ENCODE measurements around the gene UGT1A6. TPM values are rescaled to one million over a fixed set of nuclear protein-coding genes. Genes with fewer than 3 reads are reported as not detected.

Gene UGT1A6
- total and polyA plus RNA-seq, 2 donors (not counting 1 experiment from before 2014, with no cell fraction given) = not detected

- no peak overlapping the region for H3K9ac ChIP-seq (ENCODE audit: insufficient read depth, low read length)
- no peak overlapping the region for H2AFZ ChIP-seq (ENCODE audit: low read length)
- no peak for DNase-seq (ENCODE audit: low read depth in 2 of 2)
- TF ChIP-seq CTCF (conservative IDR thresholded peaks at IDR 0.05 in 1 of 2, IDR thresholded peaks at IDR 0.05 in 1 of 2; ENCODE audit: low read depth in 1 of 2, low read length in 2 of 2) (no peak), EZH2 (IDR thresholded peaks at IDR 0.05; ENCODE audit: low read length, missing control alignments) (no peak)
- no peaks in the 10 kb centered on the region for H3K79me2 ChIP-seq (ENCODE audit: control insufficient read depth, insufficient read depth, low read length)
- H3K4me2 ChIP-seq (ENCODE audit: extremely low read depth, insufficient read depth, low read length) = no peak overlapping the region
- no peak overlapping the region for H3K27ac ChIP-seq (ENCODE audit: insufficient read depth, low read length)
- no peaks in the 10 kb centered on the region for H3K4me1 ChIP-seq (ENCODE audit: control insufficient read depth, extremely low read depth, insufficient read depth, low read length)
- no peaks in the 10 kb centered on the region for H3K27me3 ChIP-seq (ENCODE audit: control insufficient read depth, insufficient read depth, low read length)
- no peaks in the 10 kb centered on the region for H3K9me3 ChIP-seq (ENCODE audit: control insufficient read depth, insufficient read depth, low read depth, low read length)
- H4K20me1 ChIP-seq (ENCODE audit: control insufficient read depth, extremely low read depth, insufficient read depth, low read length) = no peaks in the 10 kb centered on the region
- no peak overlapping the region for H3K4me3 ChIP-seq (replicated peaks in 1 of 4; ENCODE audit: control extremely low read depth in 1 of 4, insufficient read depth in 1 of 4, low read depth in 3 of 4, low read length in 4 of 4)
- H3K36me3 ChIP-seq (ENCODE audit: control insufficient read depth, insufficient read depth, low read length) = no peaks in the 10 kb centered on the region
These were observed 117.7 kb downstream of the UGT1A6 start for GRCh38 chr2:233810385-233810784.

- no peaks in the 10 kb centered on the region for H3K27me3 ChIP-seq (ENCODE audit: control insufficient read depth, insufficient read depth, low read length)
- no peak overlapping the region for H3K27ac ChIP-seq (ENCODE audit: insufficient read depth, low read length)
- H3K36me3 ChIP-seq (ENCODE audit: control insufficient read depth, insufficient read depth, low read length) = no peaks in the 10 kb centered on the region
- H3K9ac ChIP-seq (ENCODE audit: insufficient read depth, low read length) = no peak overlapping the region
- H2AFZ ChIP-seq (ENCODE audit: low read length) = no peak overlapping the region
- H3K79me2 ChIP-seq (ENCODE audit: control insufficient read depth, insufficient read depth, low read length) = no peaks in the 10 kb centered on the region
- H3K9me3 ChIP-seq (ENCODE audit: control insufficient read depth, insufficient read depth, low read depth, low read length) = no peaks in the 10 kb centered on the region
- TF ChIP-seq CTCF (conservative IDR thresholded peaks at IDR 0.05 in 1 of 2, IDR thresholded peaks at IDR 0.05 in 1 of 2; ENCODE audit: low read depth in 1 of 2, low read length in 2 of 2) (no peak), EZH2 (IDR thresholded peaks at IDR 0.05; ENCODE audit: low read length, missing control alignments) (no peak)
- H3K4me3 ChIP-seq (replicated peaks in 1 of 4; ENCODE audit: control extremely low read depth in 1 of 4, insufficient read depth in 1 of 4, low read depth in 3 of 4, low read length in 4 of 4) = no peak overlapping the region
- H3K4me1 ChIP-seq (ENCODE audit: control insufficient read depth, extremely low read depth, insufficient read depth, low read length) = no peaks in the 10 kb centered on the region
- no peaks in the 10 kb centered on the region for H4K20me1 ChIP-seq (ENCODE audit: control insufficient read depth, extremely low read depth, insufficient read depth, low read length)
- DNase-seq (ENCODE audit: low read depth in 2 of 2) = no peak
- no peak overlapping the region for H3K4me2 ChIP-seq (ENCODE audit: extremely low read depth, insufficient read depth, low read length)
These were observed 118.4 kb downstream of the UGT1A6 start for GRCh38 chr2:233811087-233811486.

- Histone ChIP-seq H2AFZ (ENCODE audit: low read length) (no peak overlapping the region), H3K79me2 (ENCODE audit: control insufficient read depth, insufficient read depth, low read length) (no peaks in the 10 kb centered on the region), H4K20me1 (ENCODE audit: control insufficient read depth, extremely low read depth, insufficient read depth, low read length) (no peaks in the 10 kb centered on the region), H3K4me1 (ENCODE audit: control insufficient read depth, extremely low read depth, insufficient read depth, low read length) (no peaks in the 10 kb centered on the region), H3K9me3 (ENCODE audit: control insufficient read depth, insufficient read depth, low read depth, low read length) (no peaks in the 10 kb centered on the region), H3K4me2 (ENCODE audit: extremely low read depth, insufficient read depth, low read length) (no peak overlapping the region), H3K36me3 (ENCODE audit: control insufficient read depth, insufficient read depth, low read length) (no peaks in the 10 kb centered on the region), H3K27ac (ENCODE audit: insufficient read depth, low read length) (no peak overlapping the region), H3K9ac (ENCODE audit: insufficient read depth, low read length) (no peak overlapping the region), H3K4me3 (replicated peaks in 1 of 4; ENCODE audit: control extremely low read depth in 1 of 4, insufficient read depth in 1 of 4, low read depth in 3 of 4, low read length in 4 of 4) (no peak overlapping the region), H3K27me3 (ENCODE audit: control insufficient read depth, insufficient read depth, low read length) (no peaks in the 10 kb centered on the region)
- TF ChIP-seq CTCF (conservative IDR thresholded peaks at IDR 0.05 in 1 of 2, IDR thresholded peaks at IDR 0.05 in 1 of 2; ENCODE audit: low read depth in 1 of 2, low read length in 2 of 2) (no peak), EZH2 (IDR thresholded peaks at IDR 0.05; ENCODE audit: low read length, missing control alignments) (no peak)
- no peak for DNase-seq (ENCODE audit: low read depth in 2 of 2)
These were observed 119.0 kb downstream of the UGT1A6 start for GRCh38 chr2:233811732-233812131.

Measured in fibroblast of lung (primary cell).